Measurements from ENCODE around the gene TSPO2. TPM values are rescaled to one million over a fixed set of nuclear protein-coding genes. Genes with fewer than 3 reads are reported as not detected.

Gene TSPO2
- total and polyA plus RNA-seq, 2 donors (not counting 3 experiments of a cell fraction or from before 2014, with no cell fraction given), result not detected

Other genes with a start within 250 kb of the TSPO2 start
- 0.20 and 0.32 TPM in 2 replicates for gene UNC5CL, start 3.2 kb upstream of the TSPO2 start, total RNA-seq
- gene UNC5CL, start 3.2 kb upstream of the TSPO2 start, polyA plus RNA-seq, result 0.11 and 0.14 TPM in 2 replicates
- not detected in 2 replicates for gene APOBEC2, start 10.7 kb downstream of the TSPO2 start, total RNA-seq
- gene APOBEC2, start 10.7 kb downstream of the TSPO2 start, polyA plus RNA-seq, result not detected in 2 replicates
- gene OARD1, start 29.9 kb downstream of the TSPO2 start, total RNA-seq, result 11.1 and 13.0 TPM in 2 replicates
- 3.5 and 5.2 TPM in 2 replicates for gene OARD1, start 29.9 kb downstream of the TSPO2 start, polyA plus RNA-seq
- 29.0 and 30.9 TPM in 2 replicates for gene NFYA, start 30.5 kb downstream of the TSPO2 start, total RNA-seq
- 12.2 and 13.1 TPM in 2 replicates for gene NFYA, start 30.5 kb downstream of the TSPO2 start, polyA plus RNA-seq
- not detected in 2 replicates for gene TREML1, start 111.9 kb downstream of the TSPO2 start, total RNA-seq
- gene TREML1, start 111.9 kb downstream of the TSPO2 start, polyA plus RNA-seq, result not detected in 2 replicates
- gene TREM2, start 120.6 kb downstream of the TSPO2 start, total RNA-seq, result not detected in 2 replicates
- gene TREM2, start 120.6 kb downstream of the TSPO2 start, polyA plus RNA-seq, result not detected in 2 replicates
- gene TREML2, start 158.7 kb downstream of the TSPO2 start, total RNA-seq, result not detected in 2 replicates
- gene TREML2, start 158.7 kb downstream of the TSPO2 start, polyA plus RNA-seq, result not detected in 2 replicates
- not detected in 2 replicates for gene TREML4, start 185.9 kb downstream of the TSPO2 start, total RNA-seq
- not detected in 2 replicates for gene TREML4, start 185.9 kb downstream of the TSPO2 start, polyA plus RNA-seq
- gene TREM1, start 244.2 kb downstream of the TSPO2 start, total RNA-seq, result not detected in 2 replicates
- gene TREM1, start 244.2 kb downstream of the TSPO2 start, polyA plus RNA-seq, result not detected in 2 replicates